Measurements from ENCODE around the gene DYNLRB2.

DYNLRB2 gene

DNA sequence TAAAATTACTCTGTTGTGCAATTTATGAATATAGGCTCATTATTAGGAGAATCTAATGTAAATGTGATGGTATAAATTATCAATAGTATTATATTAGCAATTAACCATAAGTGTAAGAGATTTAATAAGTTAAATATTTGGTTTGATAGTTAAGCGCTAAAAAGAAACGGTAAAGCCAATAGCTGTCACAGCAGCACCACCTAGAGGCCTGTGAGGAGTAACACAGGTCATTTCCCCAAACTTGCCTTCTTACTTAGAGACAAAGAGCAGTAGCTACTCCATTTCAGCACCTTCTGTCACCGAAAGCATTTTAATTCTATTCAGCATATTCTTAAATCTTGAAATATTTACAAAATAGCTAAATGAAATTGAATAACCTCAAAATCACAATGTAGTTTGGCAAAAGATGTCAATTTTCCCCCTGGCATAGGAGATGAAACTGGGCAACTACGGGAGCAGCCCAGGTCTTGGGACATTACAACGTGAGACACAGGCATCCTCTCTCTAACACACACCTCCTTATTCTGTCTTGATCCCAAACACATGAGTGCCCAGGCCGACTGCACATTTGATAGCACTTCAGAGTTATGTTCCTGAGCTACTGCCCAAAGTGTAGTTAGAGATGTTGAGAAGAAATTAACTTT is 14.3 kb upstream of the DYNLRB2 start:
- Histone ChIP-seq H3K27me3 (ENCODE audit: insufficient read depth, low read length) (peaks cover 3% of the 10 kb centered on the region), H3K4me3 (ENCODE audit: low read length) (no peak overlapping the region), H3K9me3 (ENCODE audit: low read length) (no peaks in the 10 kb centered on the region), H3K4me1 (ENCODE audit: insufficient read depth, low read length) (no peaks in the 10 kb centered on the region), H2AFZ (ENCODE audit: low read depth, low read length) (no peak overlapping the region), H3K36me3 (ENCODE audit: insufficient read depth, low read length) (no peaks in the 10 kb centered on the region)

DNA sequence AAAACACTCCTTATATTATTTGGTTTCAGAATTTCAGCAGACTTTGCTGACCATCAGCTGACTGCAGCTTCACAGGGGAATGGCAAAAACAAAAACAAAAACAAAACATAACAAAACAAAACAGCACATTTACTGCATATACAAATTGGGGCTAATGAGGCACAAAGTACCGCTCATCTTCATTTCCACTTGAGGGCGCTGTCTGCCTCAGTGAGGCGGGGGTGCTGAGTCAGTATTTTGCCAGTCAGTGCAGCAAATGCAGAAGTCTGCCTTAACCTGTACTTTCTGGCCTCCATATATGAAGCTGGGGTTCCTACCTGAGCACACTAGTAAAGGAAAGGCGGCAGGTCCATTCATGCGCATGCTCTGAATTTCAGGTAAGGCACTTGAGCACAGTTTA is 13.5 kb upstream of the DYNLRB2 start:
- H3K4me1 ChIP-seq (ENCODE audit: insufficient read depth, low read length) = no peaks in the 10 kb centered on the region
- H3K36me3 ChIP-seq (ENCODE audit: insufficient read depth, low read length) = no peaks in the 10 kb centered on the region

DNA sequence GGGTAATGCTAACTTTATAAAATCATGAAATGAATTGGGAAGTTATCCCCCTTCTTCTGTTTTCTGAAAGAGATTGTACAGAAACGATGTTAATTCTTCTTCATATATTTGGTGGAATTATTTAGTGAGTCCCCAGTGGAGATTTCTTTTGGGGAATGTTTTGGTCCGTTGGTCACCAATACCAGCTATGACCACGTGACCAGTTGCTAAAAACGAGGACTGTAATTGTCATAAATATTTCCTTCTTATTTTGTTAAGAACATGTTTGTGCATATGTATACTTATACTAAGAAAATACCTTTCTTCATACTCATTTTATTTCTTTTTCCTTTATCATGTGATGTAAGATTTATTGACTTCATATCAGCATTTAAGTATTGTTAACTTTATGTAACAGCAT is 10.3 kb upstream of the DYNLRB2 start:
- H3K4me1 ChIP-seq (ENCODE audit: insufficient read depth, low read length) = no peaks in the 10 kb centered on the region
- no peaks in the 10 kb centered on the region for H3K27me3 ChIP-seq (ENCODE audit: insufficient read depth, low read length)
- H3K36me3 ChIP-seq (ENCODE audit: insufficient read depth, low read length) = no peaks in the 10 kb centered on the region
- no peak overlapping the region for H3K4me3 ChIP-seq (ENCODE audit: low read length)
- H3K9me3 ChIP-seq (ENCODE audit: low read length) = no peaks in the 10 kb centered on the region
- H2AFZ ChIP-seq (ENCODE audit: low read depth, low read length) = no peak overlapping the region

More for the DNA sequence above, 13.5 kb upstream of the DYNLRB2 start:
- no peak overlapping the region for H3K4me3 ChIP-seq (ENCODE audit: low read length)
- H3K27me3 ChIP-seq (ENCODE audit: insufficient read depth, low read length) = peaks cover 3% of the 10 kb centered on the region
- no peak overlapping the region for H2AFZ ChIP-seq (ENCODE audit: low read depth, low read length)
- H3K9me3 ChIP-seq (ENCODE audit: low read length) = no peaks in the 10 kb centered on the region

DNA sequence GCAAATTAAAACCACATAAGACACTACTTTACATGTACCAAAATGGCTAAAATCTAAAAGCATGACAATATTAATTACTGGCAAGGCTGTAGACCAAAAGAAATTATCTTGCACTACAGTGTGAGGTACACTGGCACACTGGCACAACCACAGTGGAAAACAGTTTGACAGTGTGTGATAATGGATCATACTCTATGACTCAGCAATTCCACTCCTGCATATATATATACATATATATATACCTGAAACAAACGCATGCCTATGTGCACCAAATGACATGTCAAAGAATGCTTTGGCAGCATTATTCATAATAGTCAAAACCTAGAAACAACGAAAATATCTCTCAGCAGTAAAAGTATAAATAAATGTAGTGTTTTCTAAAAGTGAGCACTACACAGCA is 4.6 kb upstream of the DYNLRB2 start:
- H2AFZ ChIP-seq (ENCODE audit: low read depth, low read length) = no peak overlapping the region
- H3K4me3 ChIP-seq (ENCODE audit: low read length) = no peak overlapping the region
- H3K27me3 ChIP-seq (ENCODE audit: insufficient read depth, low read length) = no peaks in the 10 kb centered on the region

DNA sequence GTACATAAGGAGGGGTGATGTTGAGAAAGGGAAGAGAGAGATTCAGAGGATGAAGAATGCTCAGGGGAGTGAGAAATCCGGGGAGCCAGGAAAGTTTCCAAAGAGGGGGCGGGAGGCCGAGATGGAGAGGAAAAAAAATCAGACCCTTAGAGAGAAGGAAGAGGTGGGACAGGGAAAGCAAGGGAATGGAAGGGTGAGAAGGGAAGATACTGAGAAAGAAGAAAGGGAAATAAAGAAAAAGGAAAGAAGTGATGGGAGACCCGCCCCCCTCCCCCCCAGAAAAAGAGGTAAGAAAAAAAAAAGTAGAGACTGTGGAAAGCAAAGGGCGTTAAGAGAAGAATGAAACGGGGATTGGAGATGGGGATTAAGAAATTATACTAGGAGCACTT is 507 bp downstream of the DYNLRB2 start:
- Histone ChIP-seq H2AFZ (ENCODE audit: low read depth, low read length) (peak overlapping the region; percentile 99), H3K9me3 (ENCODE audit: low read length) (no peaks in the 10 kb centered on the region), H3K4me3 (ENCODE audit: low read length) (peak overlapping the region; percentile 82), H3K27me3 (ENCODE audit: insufficient read depth, low read length) (no peaks in the 10 kb centered on the region), H3K36me3 (ENCODE audit: insufficient read depth, low read length) (no peaks in the 10 kb centered on the region), H3K4me1 (ENCODE audit: insufficient read depth, low read length) (peaks cover 2% of the 10 kb centered on the region)

More for the DNA sequence above, 4.6 kb upstream of the DYNLRB2 start:
- H3K9me3 ChIP-seq (ENCODE audit: low read length) = no peaks in the 10 kb centered on the region
- no peaks in the 10 kb centered on the region for H3K36me3 ChIP-seq (ENCODE audit: insufficient read depth, low read length)
- peaks cover 2% of the 10 kb centered on the region for H3K4me1 ChIP-seq (ENCODE audit: insufficient read depth, low read length)

DNA sequence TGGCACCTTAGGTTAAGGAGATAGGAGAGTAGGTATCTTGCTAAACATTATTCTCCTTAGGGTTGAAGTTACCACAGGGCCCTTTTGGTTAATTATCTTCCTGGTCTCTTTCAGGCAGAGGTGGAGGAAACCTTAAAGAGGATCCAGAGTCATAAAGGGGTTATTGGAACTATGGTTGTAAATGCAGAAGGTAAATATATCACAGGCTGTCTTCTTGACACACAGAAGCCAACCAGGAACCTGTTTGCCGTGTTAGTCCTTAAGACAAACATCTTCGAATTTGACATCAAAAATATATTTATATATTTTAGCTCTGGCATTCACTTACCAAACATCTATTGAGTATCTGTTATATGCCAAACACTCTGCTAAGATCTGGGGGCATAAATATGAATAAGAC is 2.4 kb downstream of the DYNLRB2 start:
- H3K4me3 ChIP-seq (ENCODE audit: low read length) = no peak overlapping the region
- no peaks in the 10 kb centered on the region for H3K36me3 ChIP-seq (ENCODE audit: insufficient read depth, low read length)
- no peaks in the 10 kb centered on the region for H3K27me3 ChIP-seq (ENCODE audit: insufficient read depth, low read length)
- no peak overlapping the region for H2AFZ ChIP-seq (ENCODE audit: low read depth, low read length)
- no peaks in the 10 kb centered on the region for H3K9me3 ChIP-seq (ENCODE audit: low read length)
- H3K4me1 ChIP-seq (ENCODE audit: insufficient read depth, low read length) = peaks cover 2% of the 10 kb centered on the region

DNA sequence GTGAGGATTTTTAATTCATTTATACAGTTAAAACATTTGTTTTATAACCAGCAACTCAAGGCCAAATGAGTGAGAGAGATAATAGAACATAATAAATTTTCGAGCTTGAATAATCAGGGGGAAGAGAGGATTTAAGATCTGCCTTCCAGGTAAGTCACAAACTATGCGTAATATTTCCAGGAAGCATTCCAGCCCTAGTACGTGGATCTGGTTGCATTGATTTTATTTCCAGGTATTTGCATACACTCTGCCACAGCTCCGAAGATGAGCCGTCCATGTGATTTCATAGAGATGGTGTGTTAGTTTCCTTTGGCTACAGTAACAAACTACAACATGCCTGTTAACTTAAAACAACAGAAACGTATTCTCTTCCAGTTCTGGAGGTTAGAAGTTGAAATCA is 3.5 kb downstream of the DYNLRB2 start:
- no peaks in the 10 kb centered on the region for H3K9me3 ChIP-seq (ENCODE audit: low read length)
- peaks cover 2% of the 10 kb centered on the region for H3K4me1 ChIP-seq (ENCODE audit: insufficient read depth, low read length)
- H3K36me3 ChIP-seq (ENCODE audit: insufficient read depth, low read length) = no peaks in the 10 kb centered on the region
- H3K4me3 ChIP-seq (ENCODE audit: low read length) = no peak overlapping the region
- H3K27me3 ChIP-seq (ENCODE audit: insufficient read depth, low read length) = no peaks in the 10 kb centered on the region
- no peak overlapping the region for H2AFZ ChIP-seq (ENCODE audit: low read depth, low read length)

DNA sequence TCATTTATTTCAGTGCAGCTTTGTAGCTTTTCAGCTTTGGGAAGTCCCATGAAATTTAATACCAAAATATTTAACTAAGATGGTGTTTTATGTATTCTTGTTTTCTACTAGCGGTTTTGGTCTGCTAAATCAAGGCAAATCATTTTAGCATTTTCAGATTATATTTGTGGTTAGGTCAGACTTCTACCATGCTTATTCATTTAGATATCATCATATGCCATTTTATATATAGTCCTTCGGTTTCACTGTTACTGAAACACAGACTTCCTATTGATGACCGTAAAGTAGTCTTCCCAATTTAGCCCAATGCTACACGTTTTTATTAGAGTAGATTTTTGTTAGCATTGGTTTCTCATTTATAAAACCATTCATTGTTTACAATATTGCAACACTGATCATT is 5.5 kb downstream of the DYNLRB2 start:
- Histone ChIP-seq H3K4me1 (ENCODE audit: insufficient read depth, low read length) (no peaks in the 10 kb centered on the region), H2AFZ (ENCODE audit: low read depth, low read length) (no peak overlapping the region), H3K27me3 (ENCODE audit: insufficient read depth, low read length) (peaks cover 4% of the 10 kb centered on the region), H3K9me3 (ENCODE audit: low read length) (no peaks in the 10 kb centered on the region), H3K36me3 (ENCODE audit: insufficient read depth, low read length) (no peaks in the 10 kb centered on the region), H3K4me3 (ENCODE audit: low read length) (no peak overlapping the region)

DNA sequence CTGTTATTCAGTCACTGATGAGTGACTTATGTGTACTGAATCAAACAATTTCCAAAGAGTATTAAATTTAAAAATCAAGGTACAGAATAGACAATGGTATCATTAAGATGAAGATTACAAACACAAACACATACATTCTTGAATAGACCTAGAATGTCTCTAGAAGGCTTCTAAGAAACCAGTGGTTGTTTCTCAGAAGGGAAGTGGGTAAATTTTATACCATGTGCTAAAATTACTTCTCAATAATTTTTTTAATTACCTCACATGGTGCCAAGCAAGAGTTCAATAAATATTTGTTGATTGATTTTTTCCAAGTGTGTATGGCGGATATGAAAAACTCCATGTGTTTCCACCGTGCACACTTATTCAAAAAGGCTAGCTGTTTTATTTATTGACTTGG is 6.4 kb downstream of the DYNLRB2 start:
- Histone ChIP-seq H2AFZ (ENCODE audit: low read depth, low read length) (no peak overlapping the region), H3K9me3 (ENCODE audit: low read length) (no peaks in the 10 kb centered on the region), H3K36me3 (ENCODE audit: insufficient read depth, low read length) (no peaks in the 10 kb centered on the region), H3K27me3 (ENCODE audit: insufficient read depth, low read length) (peaks cover 4% of the 10 kb centered on the region), H3K4me1 (ENCODE audit: insufficient read depth, low read length) (no peaks in the 10 kb centered on the region), H3K4me3 (ENCODE audit: low read length) (no peak overlapping the region)

DNA sequence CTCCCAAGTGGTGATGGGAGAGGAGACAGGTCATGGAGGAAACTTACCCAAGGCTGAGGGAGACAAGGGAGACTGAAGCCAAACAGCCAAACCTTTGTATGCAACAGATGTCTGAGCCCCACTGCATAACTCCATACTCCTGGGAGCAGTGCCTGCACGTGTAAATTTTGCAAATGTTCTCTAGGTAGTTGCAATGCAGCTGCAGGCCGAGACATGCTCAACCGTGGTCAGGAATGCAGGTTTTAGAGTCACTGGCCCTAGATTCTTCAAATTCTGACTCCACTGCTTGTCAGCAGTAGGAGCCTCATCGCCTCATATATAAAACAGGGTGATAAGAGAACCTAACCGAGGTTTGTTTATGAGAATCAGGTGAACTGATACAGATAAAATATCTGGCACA is 11.5 kb downstream of the DYNLRB2 start:
- no peaks in the 10 kb centered on the region for H3K9me3 ChIP-seq (ENCODE audit: low read length)
- H3K4me1 ChIP-seq (ENCODE audit: insufficient read depth, low read length) = no peaks in the 10 kb centered on the region
- no peak overlapping the region for H2AFZ ChIP-seq (ENCODE audit: low read depth, low read length)
- no peaks in the 10 kb centered on the region for H3K36me3 ChIP-seq (ENCODE audit: insufficient read depth, low read length)
- peaks cover 4% of the 10 kb centered on the region for H3K27me3 ChIP-seq (ENCODE audit: insufficient read depth, low read length)
- no peak overlapping the region for H3K4me3 ChIP-seq (ENCODE audit: low read length)

DNA sequence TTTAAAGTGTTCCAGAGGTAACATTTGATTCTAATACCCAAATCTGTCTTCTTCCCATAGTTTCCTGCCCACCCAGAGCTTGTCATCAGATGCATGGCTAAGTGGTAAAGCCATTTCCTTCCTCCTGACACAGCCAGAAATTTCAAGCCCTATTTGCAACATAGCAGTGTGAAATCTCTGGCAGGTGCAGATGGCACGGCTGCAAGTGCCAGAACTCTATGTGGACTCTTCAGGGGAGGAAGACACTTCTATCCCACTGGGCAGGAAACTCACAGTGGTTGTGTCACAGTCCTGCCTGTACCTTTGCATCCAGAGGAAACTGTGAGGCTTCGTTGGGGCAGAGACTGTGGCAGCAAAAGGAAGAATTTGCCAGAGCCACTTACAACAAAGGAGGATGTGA is 13.2 kb downstream of the DYNLRB2 start:
- no peaks in the 10 kb centered on the region for H3K36me3 ChIP-seq (ENCODE audit: insufficient read depth, low read length)
- H3K4me1 ChIP-seq (ENCODE audit: insufficient read depth, low read length) = no peaks in the 10 kb centered on the region
- peaks cover 4% of the 10 kb centered on the region for H3K27me3 ChIP-seq (ENCODE audit: insufficient read depth, low read length)
- H3K9me3 ChIP-seq (ENCODE audit: low read length) = no peaks in the 10 kb centered on the region
- H3K4me3 ChIP-seq (ENCODE audit: low read length) = no peak overlapping the region
- no peak overlapping the region for H2AFZ ChIP-seq (ENCODE audit: low read depth, low read length)

DNA sequence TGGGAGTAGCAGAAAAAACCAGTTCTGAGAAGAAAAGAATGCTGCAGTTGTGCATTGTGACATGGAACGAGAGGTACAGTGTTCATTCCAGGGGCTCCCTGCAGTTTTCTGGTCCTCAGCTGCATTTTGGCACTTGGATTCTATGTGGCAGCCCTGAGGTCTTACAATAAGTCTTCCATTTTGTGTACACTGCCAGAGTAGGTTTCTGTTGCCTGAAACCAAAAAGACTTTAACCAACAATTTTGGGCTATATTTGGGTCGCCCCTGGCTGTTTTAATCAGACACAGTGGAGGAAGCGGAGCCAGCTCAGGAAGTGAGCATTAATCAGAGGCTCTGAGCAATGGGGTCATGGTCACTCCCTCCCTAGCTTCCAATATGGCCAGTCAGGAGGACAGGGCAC is 15.7 kb downstream of the DYNLRB2 start:
- Histone ChIP-seq H3K9me3 (ENCODE audit: low read length) (no peaks in the 10 kb centered on the region), H3K36me3 (ENCODE audit: insufficient read depth, low read length) (no peaks in the 10 kb centered on the region), H3K4me3 (ENCODE audit: low read length) (no peak overlapping the region), H2AFZ (ENCODE audit: low read depth, low read length) (no peak overlapping the region), H3K27me3 (ENCODE audit: insufficient read depth, low read length) (no peaks in the 10 kb centered on the region), H3K4me1 (ENCODE audit: insufficient read depth, low read length) (no peaks in the 10 kb centered on the region)

DNA sequence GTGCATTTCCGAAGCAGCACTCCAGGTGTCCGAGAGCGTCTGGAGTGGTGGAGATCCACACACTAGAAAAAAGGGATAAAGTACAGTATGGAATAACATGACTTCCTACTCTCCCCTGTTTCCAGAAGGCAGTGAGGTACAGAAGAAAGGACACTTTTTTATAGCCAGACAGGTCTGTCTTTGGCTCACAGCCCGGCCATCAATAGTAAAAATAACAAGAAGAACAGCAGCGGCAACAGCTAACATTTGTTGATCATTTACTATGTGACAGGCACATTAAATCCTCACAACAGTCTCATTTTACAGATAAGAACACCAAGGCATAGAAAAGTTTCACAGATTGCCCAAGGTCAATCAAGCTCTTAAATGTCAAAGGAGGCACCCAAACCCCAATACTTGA is 16.2 kb downstream of the DYNLRB2 start:
- Histone ChIP-seq H3K4me1 (ENCODE audit: insufficient read depth, low read length) (no peaks in the 10 kb centered on the region), H3K27me3 (ENCODE audit: insufficient read depth, low read length) (no peaks in the 10 kb centered on the region), H3K4me3 (ENCODE audit: low read length) (no peak overlapping the region)

DNA sequence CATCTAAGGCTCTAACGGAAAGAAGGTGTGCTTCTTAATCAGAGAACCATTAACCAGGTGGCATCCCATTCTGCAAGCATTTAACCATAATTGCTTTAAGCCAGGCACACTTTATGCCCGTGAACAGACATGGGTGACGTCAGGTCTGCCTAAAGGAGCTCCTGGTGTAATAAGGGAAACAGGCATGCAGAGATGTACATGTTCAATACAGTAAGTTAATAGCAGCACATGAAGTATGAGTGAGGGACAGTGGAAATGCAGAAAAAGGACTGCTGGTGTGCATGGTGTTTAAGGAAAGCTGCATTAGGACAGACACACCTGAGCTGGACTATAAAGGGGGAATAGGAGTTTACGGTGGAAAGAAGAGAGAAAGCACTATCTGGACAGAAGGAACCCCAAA is 18.6 kb downstream of the DYNLRB2 start:
- no peak overlapping the region for H2AFZ ChIP-seq (ENCODE audit: low read depth, low read length)
- no peaks in the 10 kb centered on the region for H3K27me3 ChIP-seq (ENCODE audit: insufficient read depth, low read length)
- H3K9me3 ChIP-seq (ENCODE audit: low read length) = no peaks in the 10 kb centered on the region
- no peak overlapping the region for H3K4me3 ChIP-seq (ENCODE audit: low read length)
- no peaks in the 10 kb centered on the region for H3K36me3 ChIP-seq (ENCODE audit: insufficient read depth, low read length)
- H3K4me1 ChIP-seq (ENCODE audit: insufficient read depth, low read length) = no peaks in the 10 kb centered on the region

More for the DNA sequence above, 16.2 kb downstream of the DYNLRB2 start:
- H2AFZ ChIP-seq (ENCODE audit: low read depth, low read length) = no peak overlapping the region
- no peaks in the 10 kb centered on the region for H3K36me3 ChIP-seq (ENCODE audit: insufficient read depth, low read length)
- H3K9me3 ChIP-seq (ENCODE audit: low read length) = no peaks in the 10 kb centered on the region

Data from neuron (in vitro differentiated cells).